Measurements from ENCODE around the gene LAMB1. TPM values are rescaled to one million over a fixed set of nuclear protein-coding genes. Genes with fewer than 3 reads are reported as not detected.
A peak's percentile ranks its signal among the peaks of the same experiment; 100 is the strongest.

Gene LAMB1
- total RNA-seq, 3 donors from 2014 or later, result 82.0 to 165 (median 148) TPM

GRCh38 chr7:108000875-108001763, 1.8 kb downstream of the LAMB1 start:
- DNase-seq, result peak; percentile 58 to 80 (median 77)
- TF ChIP-seq, protein P1, sequence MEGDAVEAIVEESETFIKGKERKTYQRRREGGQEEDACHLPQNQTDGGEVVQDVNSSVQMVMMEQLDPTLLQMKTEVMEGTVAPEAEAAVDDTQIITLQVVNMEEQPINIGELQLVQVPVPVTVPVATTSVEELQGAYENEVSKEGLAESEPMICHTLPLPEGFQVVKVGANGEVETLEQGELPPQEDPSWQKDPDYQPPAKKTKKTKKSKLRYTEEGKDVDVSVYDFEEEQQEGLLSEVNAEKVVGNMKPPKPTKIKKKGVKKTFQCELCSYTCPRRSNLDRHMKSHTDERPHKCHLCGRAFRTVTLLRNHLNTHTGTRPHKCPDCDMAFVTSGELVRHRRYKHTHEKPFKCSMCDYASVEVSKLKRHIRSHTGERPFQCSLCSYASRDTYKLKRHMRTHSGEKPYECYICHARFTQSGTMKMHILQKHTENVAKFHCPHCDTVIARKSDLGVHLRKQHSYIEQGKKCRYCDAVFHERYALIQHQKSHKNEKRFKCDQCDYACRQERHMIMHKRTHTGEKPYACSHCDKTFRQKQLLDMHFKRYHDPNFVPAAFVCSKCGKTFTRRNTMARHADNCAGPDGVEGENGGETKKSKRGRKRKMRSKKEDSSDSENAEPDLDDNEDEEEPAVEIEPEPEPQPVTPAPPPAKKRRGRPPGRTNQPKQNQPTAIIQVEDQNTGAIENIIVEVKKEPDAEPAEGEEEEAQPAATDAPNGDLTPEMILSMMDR (IDR thresholded peaks at IDR 0.05), result no peak

GRCh38 chr7:107999779-108000560, 3.0 kb downstream of the LAMB1 start:
- H3K4me1 ChIP-seq (ENCODE audit: low read depth), result peaks cover 42% of the 10 kb centered on the region
- intact Hi-C loops (cut with DNase I, micrococcal nuclease), result no loop called here

More at GRCh38 chr7:108000875-108001763, 1.8 kb downstream of the LAMB1 start:
- intact Hi-C loops (cut with DNase I, micrococcal nuclease), result no loop called here
- peak; percentile 56 for ATAC-seq
- peaks cover 31% of the 10 kb centered on the region for H3K4me1 ChIP-seq (ENCODE audit: low read depth)
- peak overlapping the region; percentile 52 for H3K4me3 ChIP-seq
- no peaks in the 10 kb centered on the region for H3K9me3 ChIP-seq
- H3K36me3 ChIP-seq (ENCODE audit: low read depth), result no peaks in the 10 kb centered on the region

GRCh38 chr7:107998660-107999480, 4.1 kb downstream of the LAMB1 start:
- TF ChIP-seq, protein P1 (IDR thresholded peaks at IDR 0.05), result no peak
- no peak overlapping the region for H3K4me3 ChIP-seq
- ATAC-seq (no peak), DNase-seq (no peak)
- peaks cover 45% of the 10 kb centered on the region for H3K4me1 ChIP-seq (ENCODE audit: low read depth)
- no peaks in the 10 kb centered on the region for H3K36me3 ChIP-seq (ENCODE audit: low read depth)
- intact Hi-C loops (cut with DNase I, micrococcal nuclease), result no loop called here
- no peaks in the 10 kb centered on the region for H3K9me3 ChIP-seq

More at GRCh38 chr7:107999779-108000560, 3.0 kb downstream of the LAMB1 start:
- DNase-seq (no peak), ATAC-seq (no peak)
- no peak overlapping the region for H3K4me3 ChIP-seq
- H3K36me3 ChIP-seq (ENCODE audit: low read depth), result no peaks in the 10 kb centered on the region
- TF ChIP-seq, protein P1 (IDR thresholded peaks at IDR 0.05), result no peak
- H3K9me3 ChIP-seq, result no peaks in the 10 kb centered on the region

DNA sequence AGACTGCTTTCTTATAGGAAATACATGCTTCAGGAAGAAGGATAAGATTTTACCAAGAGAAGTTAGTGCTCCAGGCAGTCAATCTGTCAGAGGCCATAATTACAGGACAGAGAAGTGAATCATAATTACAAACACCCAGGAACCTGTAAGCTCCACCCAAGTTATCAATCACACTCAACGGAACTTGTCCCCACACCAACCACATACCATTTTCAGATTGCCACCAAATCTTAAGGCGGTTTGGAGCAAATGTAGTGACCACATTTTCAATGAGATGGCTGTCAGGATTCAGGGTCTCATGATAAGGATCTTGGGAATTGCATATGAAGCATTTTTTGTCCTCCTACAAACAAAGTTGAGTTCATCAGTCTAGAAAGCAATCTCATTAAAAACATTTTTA, 4.8 kb downstream of the LAMB1 start:
- TF ChIP-seq, protein P1 (IDR thresholded peaks at IDR 0.05), result no peak
- H3K4me3 ChIP-seq, result no peak overlapping the region
- no peaks in the 10 kb centered on the region for H3K9me3 ChIP-seq
- peaks cover 46% of the 10 kb centered on the region for H3K4me1 ChIP-seq (ENCODE audit: low read depth)
- ATAC-seq (peak; percentile 48), DNase-seq (no peak)
- intact Hi-C loops (cut with DNase I, micrococcal nuclease), result no loop called here
- no peaks in the 10 kb centered on the region for H3K36me3 ChIP-seq (ENCODE audit: low read depth)
